Ishikawa (cell line): ENCODE measurements around the gene SLCO3A1.

Experiments
- CEBPB ChIP-seq: IDR thresholded peaks from 2 replicates; pipeline ENCODE4 v1.6.1; 2012
- CREB1 ChIP-seq: IDR thresholded peaks from 2 replicates; pipeline ENCODE4 v1.6.1; 2012; ENCODE audit warnings: low read depth
- EGR1 ChIP-seq: IDR thresholded peaks from 2 replicates; pipeline ENCODE4 v1.6.1; 2012
- EP300 ChIP-seq: IDR thresholded peaks from 2 replicates; pipeline ENCODE4 v1.6.1; 2012; ENCODE audit warnings: borderline replicate concordance
- FOXM1 ChIP-seq: IDR thresholded peaks from 2 replicates; pipeline ENCODE4 v1.6.1; 2012; ENCODE audit warnings: low read depth, borderline replicate concordance
- RAD21 ChIP-seq: IDR thresholded peaks from 2 replicates; pipeline ENCODE4 v1.6.1; 2012; ENCODE audit warnings: low read depth
- TEAD4 ChIP-seq: IDR thresholded peaks from 2 replicates; pipeline ENCODE4 v1.6.1; 2012
- YY1 ChIP-seq: IDR thresholded peaks from 2 replicates; pipeline ENCODE4 v1.6.1; 2012; ENCODE audit warnings: low read depth
- ZBTB7A ChIP-seq: IDR thresholded peaks from 2 replicates; pipeline ENCODE4 v1.6.1; 2012; ENCODE audit warnings: low read depth
- TF ChIP-seq, protein P1 (sequence below): IDR thresholded peaks from 2 replicates; pipeline ENCODE4 v1.6.1; 2012
- TF ChIP-seq, protein P2 (sequence below): IDR thresholded peaks from 2 replicates; pipeline ENCODE4 v1.6.1; 2012; ENCODE audit warnings: low read depth, mild to moderate bottlenecking

DNA sequence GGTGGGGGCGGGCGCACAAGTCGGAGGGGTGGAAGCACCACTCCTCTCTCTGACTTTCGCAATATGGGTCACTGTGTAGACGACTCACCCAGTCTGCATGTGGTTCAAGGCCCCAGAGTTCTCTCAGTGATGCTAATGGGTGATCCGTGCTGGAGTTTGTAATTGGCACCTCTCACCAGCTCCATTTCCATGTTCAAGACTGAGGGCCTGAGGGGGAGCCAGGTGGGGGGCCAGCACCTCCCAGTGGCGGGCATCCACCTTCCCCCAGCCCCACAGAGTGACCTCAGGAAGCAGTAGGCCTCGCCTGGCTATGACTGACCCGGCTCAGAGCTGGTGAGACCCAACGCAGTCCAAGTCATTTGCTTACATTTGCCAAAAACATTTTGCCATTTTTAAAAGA, 310.1 kb downstream of the SLCO3A1 start:
- TF ChIP-seq EP300 (no peak), EGR1 (no peak), CEBPB (no peak), YY1 (no peak), CREB1 (no peak), FOXM1 (no peak), RAD21 (no peak), TEAD4 (no peak), ZBTB7A (no peak)
- TF ChIP-seq, protein P1, sequence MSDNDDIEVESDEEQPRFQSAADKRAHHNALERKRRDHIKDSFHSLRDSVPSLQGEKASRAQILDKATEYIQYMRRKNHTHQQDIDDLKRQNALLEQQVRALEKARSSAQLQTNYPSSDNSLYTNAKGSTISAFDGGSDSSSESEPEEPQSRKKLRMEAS = no peak
- TF ChIP-seq, protein P2, sequence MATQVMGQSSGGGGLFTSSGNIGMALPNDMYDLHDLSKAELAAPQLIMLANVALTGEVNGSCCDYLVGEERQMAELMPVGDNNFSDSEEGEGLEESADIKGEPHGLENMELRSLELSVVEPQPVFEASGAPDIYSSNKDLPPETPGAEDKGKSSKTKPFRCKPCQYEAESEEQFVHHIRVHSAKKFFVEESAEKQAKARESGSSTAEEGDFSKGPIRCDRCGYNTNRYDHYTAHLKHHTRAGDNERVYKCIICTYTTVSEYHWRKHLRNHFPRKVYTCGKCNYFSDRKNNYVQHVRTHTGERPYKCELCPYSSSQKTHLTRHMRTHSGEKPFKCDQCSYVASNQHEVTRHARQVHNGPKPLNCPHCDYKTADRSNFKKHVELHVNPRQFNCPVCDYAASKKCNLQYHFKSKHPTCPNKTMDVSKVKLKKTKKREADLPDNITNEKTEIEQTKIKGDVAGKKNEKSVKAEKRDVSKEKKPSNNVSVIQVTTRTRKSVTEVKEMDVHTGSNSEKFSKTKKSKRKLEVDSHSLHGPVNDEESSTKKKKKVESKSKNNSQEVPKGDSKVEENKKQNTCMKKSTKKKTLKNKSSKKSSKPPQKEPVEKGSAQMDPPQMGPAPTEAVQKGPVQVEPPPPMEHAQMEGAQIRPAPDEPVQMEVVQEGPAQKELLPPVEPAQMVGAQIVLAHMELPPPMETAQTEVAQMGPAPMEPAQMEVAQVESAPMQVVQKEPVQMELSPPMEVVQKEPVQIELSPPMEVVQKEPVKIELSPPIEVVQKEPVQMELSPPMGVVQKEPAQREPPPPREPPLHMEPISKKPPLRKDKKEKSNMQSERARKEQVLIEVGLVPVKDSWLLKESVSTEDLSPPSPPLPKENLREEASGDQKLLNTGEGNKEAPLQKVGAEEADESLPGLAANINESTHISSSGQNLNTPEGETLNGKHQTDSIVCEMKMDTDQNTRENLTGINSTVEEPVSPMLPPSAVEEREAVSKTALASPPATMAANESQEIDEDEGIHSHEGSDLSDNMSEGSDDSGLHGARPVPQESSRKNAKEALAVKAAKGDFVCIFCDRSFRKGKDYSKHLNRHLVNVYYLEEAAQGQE = no peak
